Effector memory CD4-positive, alpha-beta T cell (primary cell): ENCODE data around the gene ERC1.
"Not testable (repeated sequence)": the region's sequence is repeated elsewhere in the genome, so short reads cannot be mapped to it uniquely, and the experiment has no call there.

Experiments
- DNase-seq, 3 donors: peaks; one replicate each; pipeline ENCODE4 v3.0.0-alpha.2; 2020
- H3K27ac ChIP-seq: 2 replicates; pipeline ENCODE4 v1.7.0; 2013; ENCODE audit warnings: mild to moderate bottlenecking, low read length, moderate library complexity; ENCODE audit not compliant: insufficient read depth, poor library complexity, severe bottlenecking
- H3K27me3 ChIP-seq: replicated peaks from 2 replicates; pipeline ENCODE4 v1.7.0; 2013; ENCODE audit warnings: mild to moderate bottlenecking, low read length; ENCODE audit not compliant: insufficient read depth, control insufficient read depth, poor library complexity, severe bottlenecking
- H3K36me3 ChIP-seq: 2 replicates; pipeline ENCODE4 v1.7.0; 2013; ENCODE audit warnings: mild to moderate bottlenecking, low read length, moderate library complexity; ENCODE audit not compliant: control insufficient read depth, insufficient read depth
- H3K4me1 ChIP-seq: 2 replicates; pipeline ENCODE4 v1.7.0; 2013; ENCODE audit warnings: low read length, mild to moderate bottlenecking; ENCODE audit not compliant: control insufficient read depth, insufficient read depth, poor library complexity, severe bottlenecking
- H3K4me3 ChIP-seq: 2 replicates; pipeline ENCODE4 v1.7.0; 2013; ENCODE audit warnings: low read length, low read depth, mild to moderate bottlenecking; ENCODE audit not compliant: insufficient read depth, poor library complexity, severe bottlenecking
- H3K9me3 ChIP-seq: 2 replicates; pipeline ENCODE4 v1.7.0; 2013; ENCODE audit warnings: mild to moderate bottlenecking, low read length, moderate library complexity; ENCODE audit not compliant: control insufficient read depth

The ERC1 gene

DNA sequence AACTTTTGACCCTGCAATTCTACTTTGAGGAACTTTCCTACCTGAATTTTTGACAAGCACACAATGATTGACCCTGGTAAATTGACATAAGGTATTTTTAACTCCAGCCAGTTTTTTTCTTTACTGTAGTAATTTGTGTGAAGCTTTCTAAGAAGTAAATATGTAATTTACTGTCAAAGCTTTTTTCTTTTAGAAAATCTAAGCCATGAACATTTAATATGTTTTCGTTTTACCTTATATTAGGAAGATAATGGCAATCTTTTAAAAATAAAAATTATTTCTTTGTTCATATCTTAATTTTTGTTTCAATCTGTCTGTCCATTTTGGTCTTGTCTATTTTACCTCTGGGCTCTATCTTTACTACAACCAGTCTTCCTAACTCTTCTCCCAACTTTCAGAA lies 323.5 kb downstream of the ERC1 start:
- no peaks in the 10 kb centered on the region for H3K9me3 ChIP-seq
- DNase-seq = no peak
- no peaks in the 10 kb centered on the region for H3K4me1 ChIP-seq
- H3K4me3 ChIP-seq = no peak overlapping the region
- H3K27ac ChIP-seq = no peak overlapping the region
- no peaks in the 10 kb centered on the region for H3K36me3 ChIP-seq
- H3K27me3 ChIP-seq = no peaks in the 10 kb centered on the region

DNA sequence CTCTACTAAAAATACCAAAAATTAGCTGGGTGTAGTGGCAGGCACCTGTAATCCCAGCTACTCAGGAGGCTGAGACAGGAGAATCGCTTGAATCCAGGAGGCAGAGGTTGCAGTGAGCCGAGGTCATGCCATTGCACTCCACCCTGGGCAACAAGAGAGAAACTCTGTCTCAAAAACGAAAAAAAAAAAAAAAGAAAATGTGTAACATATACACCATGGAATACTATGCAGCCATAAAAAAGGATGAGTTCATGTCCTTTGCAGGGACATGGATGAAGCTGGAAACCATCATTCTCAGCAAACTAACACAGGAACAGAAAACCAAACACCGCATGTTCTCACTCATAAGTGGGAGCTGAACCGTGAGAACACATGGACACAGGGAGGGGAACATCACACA lies 326.0 kb downstream of the ERC1 start:
- not testable (repeated sequence) for H3K36me3 ChIP-seq, H3K4me1 ChIP-seq, H3K9me3 ChIP-seq, H3K27me3 ChIP-seq, H3K27ac ChIP-seq, H3K4me3 ChIP-seq, DNase-seq

DNA sequence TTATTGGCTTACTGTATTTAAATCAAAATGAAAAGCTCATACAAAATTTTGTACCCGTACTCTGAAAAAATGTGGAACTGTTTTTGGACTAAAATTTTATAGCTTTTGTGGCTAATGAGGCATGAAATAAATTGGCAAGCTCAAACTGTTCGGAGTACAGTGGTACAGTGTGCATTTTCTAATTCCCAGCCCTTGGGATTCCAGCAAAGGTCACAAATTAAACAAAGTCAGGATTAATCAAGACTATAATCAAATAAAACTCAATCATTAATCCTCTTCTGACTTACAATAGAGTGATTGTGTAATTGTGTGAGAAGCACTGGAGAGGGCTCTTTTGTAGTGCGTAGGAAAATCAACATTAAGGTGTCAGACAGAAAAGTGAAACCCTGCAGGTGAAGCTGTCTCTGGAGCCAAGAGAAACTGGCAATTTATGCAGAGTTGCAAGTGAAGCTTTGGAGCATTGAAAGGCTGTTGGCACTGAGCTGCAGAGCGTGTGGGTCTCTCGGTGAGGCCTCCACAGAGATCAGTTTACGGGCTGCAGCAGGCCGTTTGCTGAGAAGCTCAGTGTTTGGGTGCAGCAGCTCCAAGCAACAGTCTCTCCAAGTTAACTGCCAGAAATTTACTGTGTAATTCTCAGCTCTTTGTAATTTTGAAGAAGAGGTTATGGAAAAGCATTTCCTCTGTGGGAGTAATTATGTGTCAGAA lies 327.5 kb downstream of the ERC1 start:
- no peaks in the 10 kb centered on the region for H3K36me3 ChIP-seq
- no peak overlapping the region for H3K27ac ChIP-seq
- no peaks in the 10 kb centered on the region for H3K27me3 ChIP-seq
- no peak for DNase-seq
- H3K4me3 ChIP-seq = no peak overlapping the region
- no peaks in the 10 kb centered on the region for H3K4me1 ChIP-seq
- no peaks in the 10 kb centered on the region for H3K9me3 ChIP-seq

DNA sequence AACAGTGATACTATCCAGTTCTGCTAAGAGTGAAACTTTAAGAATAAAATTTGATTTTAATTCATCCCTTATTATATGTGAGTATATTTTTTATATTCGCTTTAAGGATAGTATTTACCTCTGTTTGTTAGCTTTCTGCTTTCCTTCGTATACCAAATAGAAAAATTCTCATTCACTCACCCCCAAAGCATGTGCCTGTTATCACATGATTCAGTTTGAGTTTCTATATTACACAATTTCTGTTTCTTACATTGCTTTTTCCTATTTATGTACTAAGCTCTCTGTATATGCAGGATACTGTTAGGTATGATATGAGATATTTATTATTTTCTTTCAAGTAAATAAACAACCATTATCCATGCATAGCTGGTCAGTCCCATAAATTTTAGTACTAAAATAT lies 328.2 kb downstream of the ERC1 start:
- Histone ChIP-seq H3K4me3 (no peak overlapping the region), H3K27ac (no peak overlapping the region), H3K9me3 (no peaks in the 10 kb centered on the region), H3K27me3 (no peaks in the 10 kb centered on the region), H3K4me1 (no peaks in the 10 kb centered on the region), H3K36me3 (no peaks in the 10 kb centered on the region)
- DNase-seq = no peak

DNA sequence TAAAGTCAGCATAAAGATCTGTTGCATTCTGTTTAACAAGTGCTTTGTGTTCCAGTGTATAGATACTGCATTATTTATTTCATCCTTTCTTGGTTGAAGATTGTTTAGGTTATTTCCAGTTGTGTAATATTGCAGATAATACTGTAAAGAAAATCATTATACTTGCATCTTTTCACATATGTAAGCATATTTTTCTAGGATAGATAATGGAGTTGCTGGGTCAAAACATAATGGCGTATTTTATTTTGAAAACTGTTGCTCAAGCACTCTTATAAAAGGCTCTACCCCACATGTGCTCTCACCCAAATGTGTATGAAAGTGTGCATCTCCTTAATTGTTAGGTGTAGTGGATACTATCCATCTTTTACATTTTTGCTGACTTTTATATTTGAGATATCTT lies 329.0 kb downstream of the ERC1 start:
- Histone ChIP-seq H3K27ac (no peak overlapping the region), H3K27me3 (no peaks in the 10 kb centered on the region)

DNA sequence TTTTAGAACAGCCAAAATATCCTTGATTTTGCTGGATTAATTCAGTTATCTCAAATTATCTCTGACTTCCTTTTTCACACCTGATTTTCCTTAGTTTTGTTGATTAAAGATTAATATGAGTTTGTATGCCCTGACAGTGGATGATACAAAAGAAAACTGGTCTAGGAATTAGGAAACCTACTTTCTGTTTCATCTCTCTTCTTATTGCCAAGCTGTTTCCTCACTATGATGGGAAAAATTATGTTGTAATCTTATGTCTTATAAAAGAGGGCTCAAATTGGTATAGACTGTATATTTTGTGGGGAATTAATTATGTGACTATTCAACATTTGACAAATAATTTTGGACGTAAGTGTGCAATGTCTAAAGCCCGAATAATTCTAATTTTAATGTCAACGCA lies 331.8 kb downstream of the ERC1 start:
- no peak for DNase-seq
- H3K4me1 ChIP-seq = no peaks in the 10 kb centered on the region
- no peaks in the 10 kb centered on the region for H3K36me3 ChIP-seq
- no peaks in the 10 kb centered on the region for H3K27me3 ChIP-seq
- H3K9me3 ChIP-seq = no peaks in the 10 kb centered on the region
- no peak overlapping the region for H3K27ac ChIP-seq
- H3K4me3 ChIP-seq = no peak overlapping the region

More for the DNA sequence above, 329.0 kb downstream of the ERC1 start:
- Histone ChIP-seq H3K9me3 (no peaks in the 10 kb centered on the region), H3K4me3 (no peak overlapping the region), H3K4me1 (no peaks in the 10 kb centered on the region), H3K36me3 (no peaks in the 10 kb centered on the region)
- no peak for DNase-seq

DNA sequence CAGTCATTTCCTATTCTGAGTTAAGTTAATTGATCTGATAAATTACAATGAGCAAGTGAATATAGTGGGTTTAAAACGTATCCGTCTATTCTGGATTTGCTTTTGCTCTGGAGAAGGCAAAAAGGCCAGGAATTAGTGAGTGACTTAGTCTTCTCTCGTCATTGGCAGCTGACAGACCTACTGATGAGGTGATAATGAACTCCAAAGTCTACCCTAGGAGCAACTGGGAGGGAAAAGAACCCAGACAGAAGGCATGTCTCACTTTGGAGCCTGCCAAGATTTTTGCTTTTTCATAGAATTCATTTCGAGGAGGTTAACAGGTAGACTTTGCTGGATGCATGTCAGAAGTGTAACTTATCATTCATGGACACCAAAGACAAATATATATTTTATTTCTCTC lies 333.1 kb downstream of the ERC1 start:
- no peak overlapping the region for H3K27ac ChIP-seq
- H3K9me3 ChIP-seq = no peaks in the 10 kb centered on the region
- no peak overlapping the region for H3K4me3 ChIP-seq
- DNase-seq = no peak
- H3K27me3 ChIP-seq = no peaks in the 10 kb centered on the region
- no peaks in the 10 kb centered on the region for H3K36me3 ChIP-seq
- H3K4me1 ChIP-seq = no peaks in the 10 kb centered on the region

DNA sequence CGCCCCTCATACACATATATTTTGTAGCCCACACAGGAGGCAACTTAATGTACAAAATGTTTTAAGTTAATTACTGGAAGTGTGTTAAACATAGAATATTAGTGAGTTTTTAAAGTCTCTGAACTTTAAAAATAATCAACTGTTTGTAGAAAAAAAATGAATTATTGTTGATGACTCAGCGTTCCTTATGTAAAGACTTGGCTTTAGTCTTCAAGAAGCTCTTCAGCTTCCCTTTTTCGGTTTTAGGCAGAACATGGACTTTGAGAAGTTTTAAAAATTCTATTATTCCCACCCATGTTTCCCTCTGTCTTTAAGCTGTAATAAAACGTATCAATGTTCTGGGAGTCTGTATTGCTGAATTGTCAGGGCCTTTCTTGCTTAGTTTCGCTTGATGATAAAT lies 333.9 kb downstream of the ERC1 start:
- Histone ChIP-seq H3K9me3 (no peaks in the 10 kb centered on the region), H3K36me3 (no peaks in the 10 kb centered on the region), H3K27me3 (no peaks in the 10 kb centered on the region), H3K4me3 (no peak overlapping the region), H3K4me1 (no peaks in the 10 kb centered on the region), H3K27ac (no peak overlapping the region)
- no peak for DNase-seq

DNA sequence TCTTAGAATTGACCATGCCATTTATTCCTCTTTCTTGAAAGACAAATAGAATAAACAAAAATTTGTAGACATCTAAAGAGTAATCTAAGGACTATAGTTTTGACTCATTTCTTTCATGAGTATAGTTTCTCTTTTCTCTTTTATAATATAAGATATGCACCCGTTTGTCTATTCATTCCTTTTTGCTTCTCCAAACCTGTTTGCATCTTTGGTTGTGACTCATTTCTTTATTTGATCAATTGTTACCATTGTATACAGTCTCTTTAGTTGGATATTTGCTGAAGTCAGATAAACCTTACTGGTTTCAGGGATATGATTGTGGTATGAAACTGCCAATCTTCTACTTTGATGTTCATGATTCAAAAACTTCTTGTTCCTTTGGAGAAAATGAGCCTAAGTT lies 334.6 kb downstream of the ERC1 start:
- no peaks in the 10 kb centered on the region for H3K4me1 ChIP-seq
- no peaks in the 10 kb centered on the region for H3K36me3 ChIP-seq
- no peak overlapping the region for H3K4me3 ChIP-seq
- H3K27ac ChIP-seq = no peak overlapping the region
- no peaks in the 10 kb centered on the region for H3K27me3 ChIP-seq
- DNase-seq = no peak
- H3K9me3 ChIP-seq = no peaks in the 10 kb centered on the region

DNA sequence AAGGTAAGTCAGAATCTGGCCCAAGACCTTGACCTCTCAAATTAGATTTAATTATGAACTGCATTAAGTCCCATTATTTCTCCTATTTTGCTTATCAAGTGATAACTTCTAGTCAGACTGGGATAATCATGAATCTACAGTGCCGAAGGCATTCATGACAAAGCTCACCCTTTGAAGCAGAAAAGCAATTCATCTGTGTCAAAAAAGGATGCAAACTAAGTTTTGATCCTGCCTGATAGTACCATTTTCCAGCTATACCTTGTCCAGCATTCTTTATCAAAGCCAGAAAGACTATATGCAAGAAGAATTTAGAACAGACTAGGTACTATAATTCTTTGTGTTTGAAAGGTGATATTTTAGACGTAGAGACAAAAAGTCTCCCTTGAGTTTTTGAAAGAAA lies 335.2 kb downstream of the ERC1 start:
- Histone ChIP-seq H3K9me3 (no peaks in the 10 kb centered on the region), H3K4me1 (no peaks in the 10 kb centered on the region), H3K36me3 (no peaks in the 10 kb centered on the region), H3K4me3 (no peak overlapping the region), H3K27me3 (no peaks in the 10 kb centered on the region), H3K27ac (no peak overlapping the region)
- no peak for DNase-seq
